Natural killer cell (primary cell): ENCODE data around the gene AP4S1. TPM values are rescaled to one million over a fixed set of nuclear protein-coding genes. Genes with fewer than 3 reads are reported as not detected.

Source experiments
- ATAC-seq, 3 donors: fragments of 150-1000 bp in 2 of 3; fragments of 200-7000 bp in 1 of 3; cut with Tn5 transposase; 1 replicate in 1 of 3; 2 replicates in 2 of 3; pipeline ENCODE4 v1.10.0; 2021; ENCODE audit warnings: mild to moderate bottlenecking in 2 of 3, moderate library complexity in 2 of 3
- DNase-seq, 2 donors: peaks; one replicate each; pipeline versions ENCODE4 v3.0.0 to v3.0.0-alpha.2; 2013 to 2021; ENCODE audit warnings: mixed read lengths in 1 of 2
- H3K27ac ChIP-seq: one replicate; pipeline ENCODE4 v1.5.1; 2013; ENCODE audit warnings: mild to moderate bottlenecking, low read length
- H3K27me3 ChIP-seq: one replicate; pipeline ENCODE4 v1.6.1; 2013; ENCODE audit warnings: low read length; ENCODE audit not compliant: control insufficient read depth, insufficient read depth
- H3K36me3 ChIP-seq: one replicate; pipeline ENCODE4 v1.6.1; 2013; ENCODE audit warnings: low read length; ENCODE audit not compliant: control insufficient read depth, insufficient read depth
- H3K4me1 ChIP-seq: one replicate; pipeline ENCODE4 v1.6.1; 2013; ENCODE audit warnings: low read length; ENCODE audit not compliant: control insufficient read depth, insufficient read depth
- H3K4me3 ChIP-seq: one replicate; pipeline ENCODE4 v1.5.1; 2013; ENCODE audit warnings: low read length
- H3K9me3 ChIP-seq: one replicate; pipeline ENCODE4 v1.6.1; 2013; ENCODE audit warnings: low read length; ENCODE audit not compliant: control insufficient read depth, insufficient read depth
- H3K27ac Mint-ChIP-seq, 2 donors: one replicate each; pipeline ENCODE4 v1.8.0; 2022; ENCODE audit warnings: mild to moderate bottlenecking in 2 of 2, mixed read lengths in 2 of 2, moderate library complexity in 1 of 2
- H3K27me3 Mint-ChIP-seq, 2 donors: one replicate each; pipeline ENCODE4 v1.8.0; 2022; ENCODE audit warnings: low read depth in 2 of 2, mixed read lengths in 2 of 2
- H3K36me3 Mint-ChIP-seq: one replicate; pipeline ENCODE4 v1.8.0; 2022; ENCODE audit warnings: mixed read lengths
- H3K4me1 Mint-ChIP-seq, 2 donors: one replicate each; pipeline ENCODE4 v1.8.0; 2022; ENCODE audit warnings: mixed read lengths in 2 of 2
- H3K4me3 Mint-ChIP-seq: one replicate; pipeline ENCODE4 v1.8.0; 2022; ENCODE audit warnings: mild to moderate bottlenecking, moderate library complexity, mixed read lengths
- H3K9me3 Mint-ChIP-seq, 2 donors: one replicate each; pipeline ENCODE4 v1.8.0; 2022; ENCODE audit warnings: mixed read lengths in 2 of 2
- WGBS: methylation state at CpG from one replicate; pipeline ENCODE4 v1.1.7; 2013; ENCODE audit warnings: missing lambda C conversion rate; ENCODE audit not compliant: insufficient coverage; 5-methylcytosine and 5-hydroxymethylcytosine counted together
- intact Hi-C: fragments of 100-400 bp; cut with micrococcal nuclease; formaldehyde crosslinking; loops from one replicate; pipeline ENCODE4 v1.14.2; 2022
- total RNA-seq, 4 donors: library from RNA; stranded (reverse); fragments of 120-200 nt in 1 of 4; gene quantifications; one replicate each; pipeline versions ENCODE4 v1.2.3 to v1.2.4, GENCODE V29; 2013 to 2022
- TF ChIP-seq, protein P1 (sequence below): fragments of 200-600 bp; IDR thresholded peaks from one replicate; pipeline ENCODE4 v1.8.0; 2022; ENCODE audit warnings: antibody characterized with exemption

The AP4S1 gene
- total RNA-seq, 3 donors from 2014 or later (not counting 1 experiment from before 2014, with no cell fraction given): 10.6 to 12.7 (median 12.4) TPM

GRCh38 chr14:31138301-31138700 is 112.9 kb downstream of the AP4S1 start:
- peaks cover 3% of the 10 kb centered on the region for H3K4me1 ChIP-seq
- H3K4me3 ChIP-seq: no peak overlapping the region
- H3K27me3 Mint-ChIP-seq: no peaks in the 10 kb centered on the region
- peaks cover 13% of the 10 kb centered on the region for H3K36me3 Mint-ChIP-seq
- no peaks in the 10 kb centered on the region for H3K9me3 ChIP-seq
- TF ChIP-seq, protein P1, sequence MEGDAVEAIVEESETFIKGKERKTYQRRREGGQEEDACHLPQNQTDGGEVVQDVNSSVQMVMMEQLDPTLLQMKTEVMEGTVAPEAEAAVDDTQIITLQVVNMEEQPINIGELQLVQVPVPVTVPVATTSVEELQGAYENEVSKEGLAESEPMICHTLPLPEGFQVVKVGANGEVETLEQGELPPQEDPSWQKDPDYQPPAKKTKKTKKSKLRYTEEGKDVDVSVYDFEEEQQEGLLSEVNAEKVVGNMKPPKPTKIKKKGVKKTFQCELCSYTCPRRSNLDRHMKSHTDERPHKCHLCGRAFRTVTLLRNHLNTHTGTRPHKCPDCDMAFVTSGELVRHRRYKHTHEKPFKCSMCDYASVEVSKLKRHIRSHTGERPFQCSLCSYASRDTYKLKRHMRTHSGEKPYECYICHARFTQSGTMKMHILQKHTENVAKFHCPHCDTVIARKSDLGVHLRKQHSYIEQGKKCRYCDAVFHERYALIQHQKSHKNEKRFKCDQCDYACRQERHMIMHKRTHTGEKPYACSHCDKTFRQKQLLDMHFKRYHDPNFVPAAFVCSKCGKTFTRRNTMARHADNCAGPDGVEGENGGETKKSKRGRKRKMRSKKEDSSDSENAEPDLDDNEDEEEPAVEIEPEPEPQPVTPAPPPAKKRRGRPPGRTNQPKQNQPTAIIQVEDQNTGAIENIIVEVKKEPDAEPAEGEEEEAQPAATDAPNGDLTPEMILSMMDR: no peak
- H3K27ac ChIP-seq: no peak overlapping the region
- DNase-seq (no peak), ATAC-seq (no peak)
- H3K4me1 Mint-ChIP-seq: no peaks in the 10 kb centered on the region
- H3K27me3 ChIP-seq: no peaks in the 10 kb centered on the region
- H3K27ac Mint-ChIP-seq: peak overlapping the region in 1 of 2 donors; percentile 22
- intact Hi-C loops: no loop called here
- peaks cover 72% of the 10 kb centered on the region for H3K36me3 ChIP-seq
- no peak overlapping the region for H3K4me3 Mint-ChIP-seq
- WGBS: 91% methylated on average over 2 of the region's 2 CpGs
- no peaks in the 10 kb centered on the region for H3K9me3 Mint-ChIP-seq

- no peak overlapping the region for H3K4me3 ChIP-seq
- no peaks in the 10 kb centered on the region for H3K4me1 Mint-ChIP-seq
- WGBS: 98% methylated on average over 3 of the region's 4 CpGs
- H3K4me3 Mint-ChIP-seq: no peak overlapping the region
- intact Hi-C loops: no loop called here
- H3K9me3 ChIP-seq: no peaks in the 10 kb centered on the region
- H3K27me3 ChIP-seq: no peaks in the 10 kb centered on the region
- peaks cover 3% of the 10 kb centered on the region for H3K4me1 ChIP-seq
- H3K36me3 Mint-ChIP-seq: peaks cover 10% of the 10 kb centered on the region
- no peak for DNase-seq
- H3K27me3 Mint-ChIP-seq: no peaks in the 10 kb centered on the region
- H3K27ac ChIP-seq: no peak overlapping the region
- no peaks in the 10 kb centered on the region for H3K9me3 Mint-ChIP-seq
- TF ChIP-seq, protein P1: no peak
- H3K36me3 ChIP-seq: peaks cover 74% of the 10 kb centered on the region
- no peak overlapping the region for H3K27ac Mint-ChIP-seq
- ATAC-seq: no peak
These were observed 113.9 kb downstream of the AP4S1 start for GRCh38 chr14:31139301-31139847.

DNA sequence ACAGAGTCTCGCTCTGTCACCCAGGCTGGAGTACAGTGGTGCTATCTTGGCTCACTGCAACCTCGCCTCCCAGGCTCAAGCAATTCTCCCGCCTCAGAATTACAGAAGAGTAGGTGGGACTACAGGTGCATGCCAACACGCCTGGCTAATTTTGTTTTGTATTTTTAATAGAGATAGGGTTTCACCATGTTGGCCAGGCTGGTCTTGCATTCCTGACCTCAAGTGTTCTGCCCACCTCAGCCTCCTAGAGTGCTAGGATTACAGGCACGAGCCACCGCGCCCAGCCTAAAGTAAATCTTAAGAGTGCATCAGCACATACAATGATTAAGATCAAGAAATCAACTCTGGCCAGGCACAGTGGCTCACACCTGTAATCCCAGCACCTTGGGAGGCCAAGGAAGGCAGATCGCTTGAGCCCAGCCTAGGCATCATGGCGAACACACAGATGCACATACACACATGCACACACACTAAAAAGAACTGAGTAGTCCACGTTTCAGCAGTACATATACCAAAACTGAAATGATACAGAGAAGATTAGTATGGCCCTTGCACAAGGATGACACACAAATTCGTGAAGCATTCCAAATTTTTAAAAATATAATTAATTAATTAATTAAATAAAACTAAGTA is 117.1 kb downstream of the AP4S1 start:
- H3K27ac Mint-ChIP-seq: no peak overlapping the region
- DNase-seq (no peak), ATAC-seq (no peak)
- no peak overlapping the region for H3K4me3 ChIP-seq
- H3K27me3 ChIP-seq: no peaks in the 10 kb centered on the region
- H3K4me1 ChIP-seq: peaks cover 3% of the 10 kb centered on the region
- H3K27ac ChIP-seq: no peak overlapping the region
- H3K9me3 ChIP-seq: no peaks in the 10 kb centered on the region
- H3K27me3 Mint-ChIP-seq: no peaks in the 10 kb centered on the region
- no peak overlapping the region for H3K4me3 Mint-ChIP-seq
- H3K9me3 Mint-ChIP-seq: no peaks in the 10 kb centered on the region
- WGBS: 98% methylated on average over 9 of the region's 11 CpGs
- TF ChIP-seq, protein P1: no peak
- peaks cover 10% of the 10 kb centered on the region for H3K36me3 Mint-ChIP-seq
- peaks cover 79% of the 10 kb centered on the region for H3K36me3 ChIP-seq
- intact Hi-C loops: no loop called here
- no peaks in the 10 kb centered on the region for H3K4me1 Mint-ChIP-seq

Other genes starting within 250 kb of the AP4S1 start
- under 1 TPM in 2 of 3 donors, not detected in 1; 0.27 to 0.73 TPM for gene COCH, start 151.1 kb upstream of the AP4S1 start, total RNA-seq
- 10 to 100 TPM; 19.5 to 34.2 (median 31.1) TPM for gene STRN3, start 730 bp downstream of the AP4S1 start, total RNA-seq
- 100 to 1,000 TPM; 162 to 202 (median 179) TPM for gene HECTD1, start 182.1 kb downstream of the AP4S1 start, total RNA-seq